Measurements from ENCODE around the gene NYNRIN.

NYNRIN gene

DNA sequence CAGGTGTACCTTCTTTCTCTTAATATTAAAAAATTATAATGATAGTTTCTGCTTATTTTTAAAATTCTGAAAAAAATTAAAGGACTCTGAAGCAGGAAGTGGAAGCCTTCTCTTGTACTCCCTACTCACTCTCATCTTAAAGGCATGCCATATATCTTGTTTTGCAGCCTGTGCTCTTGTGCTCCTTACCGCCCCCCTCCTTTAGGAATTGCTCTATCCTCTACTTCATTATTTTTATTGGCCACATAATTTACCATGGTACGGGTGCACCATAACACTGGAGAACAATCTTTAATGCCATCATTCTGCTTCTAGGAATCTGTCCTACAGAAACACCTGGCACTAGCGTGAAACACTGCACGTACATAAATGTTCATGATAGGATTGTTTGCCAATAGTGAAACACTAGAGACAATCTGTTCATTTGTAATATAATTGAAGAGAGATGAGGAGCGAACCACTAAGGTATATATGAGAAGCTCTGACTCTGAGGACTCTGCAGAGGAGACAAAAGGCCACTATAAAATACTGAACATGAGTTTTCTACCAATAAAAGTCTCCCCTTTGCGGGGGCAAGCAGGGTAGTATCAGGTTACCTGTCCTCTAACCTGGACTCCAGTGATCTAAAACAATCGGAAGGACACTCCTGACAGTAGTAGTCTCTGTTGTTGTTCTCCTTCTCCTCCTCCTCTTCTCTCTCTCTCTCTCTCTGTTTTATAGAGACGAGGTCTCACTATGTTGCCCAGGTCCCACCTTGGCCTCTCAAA, 6.3 kb upstream of the NYNRIN start:
- DNase-seq = no peak

DNA sequence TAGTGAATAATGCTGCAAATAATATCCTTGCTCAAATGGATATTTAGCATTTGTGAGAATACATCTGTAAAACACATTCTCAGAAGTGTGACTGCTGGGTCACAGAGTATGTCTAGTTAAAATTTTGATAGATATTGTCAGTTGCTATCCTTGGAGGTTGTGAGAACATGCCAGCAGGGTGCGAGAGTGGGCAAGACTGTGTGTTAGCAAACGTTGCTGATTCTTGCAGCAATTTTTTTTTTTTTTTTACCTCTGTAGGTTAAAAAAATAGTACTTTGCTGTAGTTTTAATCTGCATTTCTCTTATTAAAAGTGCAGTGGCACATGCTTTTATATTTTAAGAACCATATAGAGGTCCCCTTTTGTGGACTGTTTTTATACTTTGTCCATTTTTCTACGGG, 4.5 kb upstream of the NYNRIN start:
- no peak for DNase-seq

DNA sequence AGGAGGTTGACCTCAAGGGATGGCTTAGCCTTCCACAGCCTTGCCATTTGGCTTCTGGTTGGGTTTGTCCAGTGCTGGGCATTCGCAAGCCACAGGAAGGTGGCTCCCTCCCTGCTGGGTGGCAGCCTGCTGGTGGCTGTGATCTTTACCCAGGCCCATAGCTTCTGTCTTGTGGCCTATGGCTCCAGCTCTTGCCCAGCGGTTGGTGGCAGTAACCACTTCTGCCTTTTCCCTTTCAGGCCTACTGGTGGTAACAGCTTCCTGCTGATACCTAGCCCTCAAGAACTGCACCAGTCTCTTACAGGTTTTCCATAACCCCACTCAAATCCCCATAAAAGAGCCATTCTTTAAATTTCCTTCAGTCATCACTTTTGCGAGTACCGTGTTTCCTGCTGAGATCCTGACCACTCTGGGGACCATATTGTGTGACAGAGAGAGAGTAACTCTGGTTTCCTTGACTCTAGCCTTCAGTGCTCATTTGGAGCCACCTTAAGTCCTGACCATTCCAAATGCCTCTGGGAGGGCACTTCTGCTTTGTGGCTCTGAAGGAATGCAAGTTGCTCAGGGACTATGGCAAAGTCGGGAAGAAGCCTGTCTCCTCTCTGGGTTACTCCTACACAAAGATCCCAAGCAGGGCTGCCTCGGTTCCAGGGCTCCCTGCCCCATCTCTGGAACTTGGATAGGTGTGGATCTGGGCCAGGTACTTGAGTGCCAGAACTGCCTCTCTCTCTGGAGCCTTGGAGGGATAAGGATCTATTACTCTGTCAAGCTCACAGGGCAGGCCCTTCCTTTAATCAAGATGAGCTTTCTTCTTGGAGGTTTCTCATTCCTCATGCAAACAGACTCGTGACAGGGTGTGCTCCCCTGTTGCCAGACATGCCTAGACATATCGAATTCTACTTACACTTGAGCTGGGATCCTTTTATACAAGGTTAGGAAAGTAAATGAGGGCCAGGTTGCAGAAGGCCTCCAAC, 2.9 kb upstream of the NYNRIN start:
- DNase-seq = no peak

DNA sequence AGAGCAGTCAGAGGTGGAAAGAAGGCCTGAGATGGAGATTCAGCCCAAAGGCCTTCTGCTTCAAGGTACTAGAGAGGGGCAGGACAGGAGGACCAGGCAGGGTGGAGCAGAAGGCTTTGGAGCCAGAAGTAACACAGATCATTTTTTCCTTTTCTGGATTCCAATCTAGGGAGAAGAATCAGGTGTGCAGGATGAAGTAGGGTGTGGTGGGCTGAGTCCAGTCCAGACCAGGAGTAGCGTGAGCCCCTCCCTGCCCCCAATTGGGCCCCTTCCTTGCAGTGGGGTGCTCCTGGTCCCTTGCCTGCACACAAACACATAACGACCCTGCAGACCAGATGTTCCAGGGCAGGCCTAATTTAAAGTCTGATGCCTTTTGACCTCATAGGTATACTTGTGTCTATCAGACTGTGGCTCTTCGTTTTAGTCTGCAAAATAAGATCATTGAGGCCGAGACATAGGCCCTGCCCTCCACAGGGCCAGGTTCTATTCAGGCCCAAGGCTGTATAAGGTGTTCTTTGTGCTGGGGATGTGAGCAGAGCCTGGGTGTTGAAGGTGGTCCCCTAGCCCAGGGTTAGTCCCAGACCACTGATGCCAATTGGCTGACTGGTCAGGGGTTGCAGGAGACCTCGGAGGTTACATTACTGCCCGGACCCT, 1.0 kb upstream of the NYNRIN start:
- DNase-seq = no peak

DNA sequence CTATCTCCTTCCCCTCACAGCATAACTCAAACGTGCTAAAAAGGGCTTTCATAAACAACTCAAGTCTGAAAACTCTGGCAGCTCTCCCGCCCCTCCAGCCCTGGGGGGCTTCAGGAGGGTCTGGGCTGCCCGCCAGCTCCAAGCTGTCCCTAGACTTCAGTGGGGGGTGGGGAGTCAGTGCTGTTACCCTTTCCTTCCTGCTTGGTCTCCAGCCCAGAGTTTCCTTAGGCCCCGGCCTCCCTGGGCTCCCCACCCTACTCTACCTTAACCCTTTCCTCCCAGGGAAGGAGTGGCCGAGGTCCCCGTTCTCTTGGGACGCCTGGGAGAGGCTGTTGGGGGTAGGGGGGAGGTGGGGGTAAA, 530 bp upstream of the NYNRIN start:
- no peak for DNase-seq

DNA sequence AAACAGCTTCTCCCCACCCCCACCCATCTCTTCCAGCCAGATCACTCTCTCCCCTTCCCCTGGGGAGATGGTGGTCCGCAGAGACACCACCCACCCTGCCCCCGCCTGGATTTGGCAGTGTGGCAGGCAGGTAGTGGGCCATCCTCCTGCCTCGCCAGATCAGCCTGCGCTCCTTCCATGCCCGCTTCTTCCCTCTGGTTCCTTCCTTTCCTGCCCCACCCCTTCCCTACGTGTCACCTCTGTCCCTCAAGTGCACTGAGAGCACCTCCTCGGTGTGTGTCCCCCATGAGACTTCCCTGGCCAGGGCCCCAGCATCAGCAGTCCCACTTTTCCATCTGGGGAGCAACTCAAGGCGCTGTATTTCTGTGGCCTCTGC, 632 bp downstream of the NYNRIN start:
- no peak for DNase-seq

DNA sequence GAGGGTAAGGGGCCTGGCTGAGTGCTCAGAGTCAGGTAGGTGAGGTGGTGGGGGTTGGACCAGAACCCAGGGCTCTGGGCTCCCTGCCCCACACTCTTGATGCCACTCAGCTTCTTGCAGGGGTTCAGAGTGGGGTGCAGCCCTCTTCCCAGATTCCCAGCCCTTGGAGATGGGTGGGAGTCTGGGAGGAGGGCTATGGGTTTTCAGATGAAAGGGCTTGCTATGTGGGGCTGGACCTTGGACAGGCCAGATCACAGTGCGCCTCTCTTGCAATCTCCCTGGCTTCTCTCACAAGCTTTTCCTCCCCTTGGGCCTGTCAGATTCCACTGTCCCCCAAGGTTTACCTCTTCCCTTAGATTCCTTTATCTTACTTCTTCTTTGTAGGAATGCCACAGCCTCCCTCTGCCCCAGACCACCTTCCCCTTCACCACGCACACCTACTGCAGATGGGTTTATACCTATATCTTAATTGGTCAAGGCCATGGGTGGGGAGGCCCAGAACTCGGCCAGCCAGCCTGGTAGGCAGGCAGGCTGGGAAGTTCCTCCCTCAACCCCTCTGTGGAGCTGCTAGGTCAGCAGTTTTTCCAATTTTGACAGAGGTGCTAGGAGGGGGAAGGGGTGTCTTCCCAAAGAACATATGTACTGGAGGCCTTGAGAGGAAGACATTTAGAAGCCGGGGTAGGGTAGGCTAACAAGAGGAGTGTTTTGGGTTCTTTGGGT, 1.4 kb downstream of the NYNRIN start:
- no peak for DNase-seq

DNA sequence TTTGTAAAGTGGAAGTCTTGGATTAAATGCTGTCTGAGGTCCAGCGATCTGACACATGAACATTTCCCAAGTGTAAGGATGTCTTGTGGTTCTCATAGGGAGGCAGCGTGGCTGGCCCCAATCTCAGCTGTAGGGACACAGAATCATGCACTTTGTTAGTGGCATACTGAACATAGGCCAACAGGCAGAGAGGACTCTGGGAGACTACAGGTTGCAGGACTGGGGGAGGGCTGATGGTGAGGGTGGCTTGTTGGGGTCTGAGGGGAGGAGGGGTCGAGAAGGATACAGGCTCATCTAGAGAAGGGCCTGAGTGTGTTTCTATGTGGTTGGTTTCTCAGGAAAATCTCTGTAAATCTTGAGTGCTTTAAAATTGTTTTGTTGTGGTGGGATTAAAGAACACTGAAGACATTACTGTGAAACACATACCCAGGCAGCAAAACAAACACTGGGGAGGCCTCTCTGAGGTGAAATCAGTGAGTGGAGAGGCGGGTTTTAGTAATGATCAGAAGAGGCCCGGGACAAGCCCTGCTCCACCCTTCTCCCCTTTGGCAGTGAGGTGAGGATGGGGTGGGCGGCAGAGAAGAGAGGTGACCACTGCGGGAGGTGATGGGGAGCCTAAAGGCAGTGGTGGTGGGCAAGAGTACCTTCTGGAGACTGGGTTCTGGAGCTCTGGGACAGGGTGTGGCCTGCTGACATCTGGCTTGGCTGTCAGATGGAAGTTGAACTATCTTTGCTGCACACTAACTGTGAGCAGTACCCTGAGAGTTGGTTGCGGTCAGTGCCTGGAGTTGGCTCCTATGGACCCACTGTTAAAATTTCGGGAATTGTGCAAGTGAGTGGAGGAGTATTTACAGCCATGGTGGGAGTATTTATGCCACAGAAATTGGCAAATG, 3.3 kb downstream of the NYNRIN start:
- DNase-seq = no peak

DNA sequence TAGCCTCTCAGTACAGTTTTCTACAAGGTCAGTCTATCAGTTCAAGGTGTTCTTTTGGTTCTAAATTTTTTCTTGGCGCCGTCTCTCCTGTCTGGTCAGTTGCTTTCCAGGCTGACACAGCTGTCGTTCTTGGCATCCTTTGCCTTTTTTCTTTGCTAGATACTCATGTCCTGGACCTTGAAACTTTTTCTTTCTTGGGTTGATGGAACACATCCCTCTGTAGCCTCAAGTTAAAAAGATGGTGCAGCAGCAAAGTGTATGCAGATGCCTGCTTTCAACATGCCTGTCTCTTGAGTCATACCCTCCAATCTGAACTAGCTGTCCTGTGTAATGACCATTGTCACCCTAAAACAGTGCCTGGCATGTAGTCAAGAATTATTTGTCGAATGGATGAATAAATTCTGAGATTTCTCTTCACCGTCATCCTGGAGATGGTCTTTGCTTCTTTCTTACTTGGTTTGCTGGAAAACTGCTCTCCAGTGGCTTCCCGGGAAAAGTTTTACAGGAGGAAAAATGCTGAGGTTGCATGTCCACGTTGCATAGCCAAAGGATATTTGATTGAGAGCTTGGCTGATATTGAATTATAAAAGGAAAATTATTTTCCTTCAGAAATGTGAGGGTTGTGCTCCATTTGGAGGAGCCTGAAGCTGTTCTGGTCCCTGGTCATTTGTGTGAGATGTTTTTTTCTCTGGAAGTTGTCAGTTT, 4.6 kb downstream of the NYNRIN start:
- DNase-seq = no peak

DNA sequence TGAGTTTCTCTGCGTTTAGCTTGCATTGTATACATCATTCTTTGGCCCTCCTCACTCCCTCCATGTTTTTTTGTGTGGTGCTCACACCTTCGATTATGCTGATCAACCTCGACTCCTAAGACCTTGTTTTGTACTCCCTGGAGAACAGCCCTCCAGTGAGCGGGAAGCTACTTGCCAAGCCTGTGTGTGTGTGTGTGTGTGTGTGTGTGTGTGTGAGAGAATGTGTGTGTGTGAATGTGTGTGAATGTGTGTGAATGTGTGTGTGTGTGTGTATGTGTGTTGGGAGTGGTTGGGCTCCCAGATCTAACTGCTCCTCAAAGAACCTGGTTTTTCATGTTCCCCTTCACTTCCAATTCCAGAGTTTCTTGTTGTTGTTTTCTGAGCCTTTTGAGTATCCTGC, 6.0 kb downstream of the NYNRIN start:
- no peak for DNase-seq

DNA sequence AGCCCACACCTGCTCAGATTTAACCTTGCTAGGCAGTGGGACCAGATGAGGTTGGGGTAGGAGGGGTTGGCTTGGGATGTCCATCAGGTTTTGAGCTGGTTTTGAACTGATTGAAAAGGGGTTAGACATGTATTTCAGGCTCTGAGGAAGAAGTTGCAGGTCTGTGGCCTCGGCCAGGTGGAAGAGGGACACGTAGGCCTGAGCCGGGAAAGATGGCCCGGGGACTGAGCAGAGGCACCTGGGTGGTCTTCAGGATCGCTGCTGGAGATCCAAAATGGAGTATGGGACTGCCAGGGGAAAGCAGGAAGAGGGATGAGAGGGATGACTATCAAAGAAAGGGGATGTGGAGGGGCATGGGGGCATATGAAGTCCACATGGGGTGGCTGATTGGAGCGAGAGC, 7.6 kb downstream of the NYNRIN start:
- DNase-seq = no peak

DNA sequence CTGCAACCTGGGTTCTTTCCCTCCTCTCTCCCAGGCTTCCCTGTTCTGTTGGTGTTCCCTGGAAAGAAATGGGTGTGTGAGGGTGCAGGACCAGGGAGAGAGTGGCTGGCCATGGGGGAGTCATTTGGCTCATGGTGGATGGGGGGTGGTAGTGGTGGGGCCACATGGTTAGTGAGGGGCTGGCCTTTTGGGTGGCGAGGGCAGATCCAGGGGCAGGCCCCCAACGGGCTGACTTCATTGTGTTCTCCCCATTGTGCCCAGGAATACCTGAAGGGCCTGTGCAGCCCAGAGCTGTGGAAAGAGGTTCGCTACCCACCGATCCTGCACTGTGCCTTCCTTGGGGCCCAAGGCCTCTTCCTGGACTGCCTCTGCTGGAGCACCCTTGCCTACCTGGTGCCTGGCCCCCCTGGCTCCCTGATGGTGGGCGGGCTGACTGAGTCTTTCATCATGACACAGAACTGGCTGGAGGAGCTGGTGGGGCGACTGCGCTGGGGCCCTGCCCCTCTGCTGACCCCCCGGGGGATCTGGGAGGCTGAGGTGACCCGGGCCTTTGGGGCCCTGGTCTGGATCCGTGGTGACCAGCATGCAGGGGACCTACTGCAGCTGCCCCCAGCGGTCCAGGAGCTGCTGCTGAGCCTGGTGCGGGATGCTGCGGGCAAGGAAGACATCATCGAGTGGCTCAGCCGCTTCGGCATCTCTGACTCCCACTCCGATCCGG, 9.0 kb downstream of the NYNRIN start:
- no peak for DNase-seq

DNA sequence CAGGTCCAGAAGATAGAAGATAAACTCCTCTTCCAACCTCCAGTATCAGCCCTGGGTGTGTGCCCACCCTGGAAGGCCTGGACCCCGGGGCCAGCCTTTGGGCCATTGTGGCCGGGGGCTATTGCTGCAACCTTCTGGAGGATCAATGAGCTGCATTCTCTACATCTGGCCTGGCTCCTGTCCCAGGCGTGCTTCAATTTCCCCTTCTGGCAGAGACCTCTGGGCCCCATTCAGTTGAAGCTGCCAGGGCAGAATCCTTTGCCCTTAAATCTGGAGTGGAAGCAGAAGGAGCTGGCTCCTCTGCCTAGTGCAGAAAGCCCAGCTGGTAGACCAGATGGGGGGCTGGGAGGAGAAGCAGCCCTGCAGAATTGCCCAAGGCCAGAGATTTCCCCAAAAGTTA, 10.0 kb downstream of the NYNRIN start:
- peak; percentile 52 for DNase-seq

DNA sequence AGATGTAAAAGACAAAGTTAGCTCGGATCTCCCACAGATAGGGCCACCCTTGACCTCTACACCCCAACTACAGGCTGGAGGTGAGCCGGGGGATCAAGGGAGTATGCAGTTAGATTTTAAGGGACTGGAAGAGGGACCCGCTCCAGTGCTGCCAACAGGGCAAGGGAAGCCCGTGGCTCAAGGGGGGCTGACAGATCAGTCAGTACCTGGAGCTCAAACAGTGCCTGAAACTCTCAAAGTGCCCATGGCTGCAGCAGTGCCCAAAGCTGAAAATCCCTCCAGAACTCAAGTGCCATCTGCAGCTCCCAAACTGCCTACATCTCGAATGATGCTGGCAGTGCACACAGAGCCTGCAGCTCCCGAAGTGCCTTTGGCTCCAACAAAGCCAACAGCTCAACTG, 10.4 kb downstream of the NYNRIN start:
- DNase-seq = no peak

DNA sequence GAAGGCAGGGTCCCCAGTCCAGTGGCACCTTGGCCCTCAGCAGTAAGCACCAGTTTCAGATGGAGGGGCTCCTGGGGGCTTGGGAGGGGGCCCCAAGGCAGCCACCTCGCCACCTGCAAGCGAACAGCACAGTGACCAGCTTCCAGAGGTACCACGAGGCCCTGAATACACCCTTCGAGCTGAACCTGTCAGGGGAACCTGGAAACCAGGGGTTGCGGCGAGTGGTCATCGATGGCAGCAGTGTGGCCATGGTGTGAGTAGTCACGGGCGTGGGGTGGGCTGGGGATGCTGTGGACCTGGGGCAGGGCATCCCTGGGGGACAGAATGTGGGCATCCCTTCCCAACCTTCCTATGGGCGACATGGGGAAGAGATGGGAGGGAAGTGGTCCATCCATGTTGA, 11.2 kb downstream of the NYNRIN start:
- DNase-seq = no peak

DNA sequence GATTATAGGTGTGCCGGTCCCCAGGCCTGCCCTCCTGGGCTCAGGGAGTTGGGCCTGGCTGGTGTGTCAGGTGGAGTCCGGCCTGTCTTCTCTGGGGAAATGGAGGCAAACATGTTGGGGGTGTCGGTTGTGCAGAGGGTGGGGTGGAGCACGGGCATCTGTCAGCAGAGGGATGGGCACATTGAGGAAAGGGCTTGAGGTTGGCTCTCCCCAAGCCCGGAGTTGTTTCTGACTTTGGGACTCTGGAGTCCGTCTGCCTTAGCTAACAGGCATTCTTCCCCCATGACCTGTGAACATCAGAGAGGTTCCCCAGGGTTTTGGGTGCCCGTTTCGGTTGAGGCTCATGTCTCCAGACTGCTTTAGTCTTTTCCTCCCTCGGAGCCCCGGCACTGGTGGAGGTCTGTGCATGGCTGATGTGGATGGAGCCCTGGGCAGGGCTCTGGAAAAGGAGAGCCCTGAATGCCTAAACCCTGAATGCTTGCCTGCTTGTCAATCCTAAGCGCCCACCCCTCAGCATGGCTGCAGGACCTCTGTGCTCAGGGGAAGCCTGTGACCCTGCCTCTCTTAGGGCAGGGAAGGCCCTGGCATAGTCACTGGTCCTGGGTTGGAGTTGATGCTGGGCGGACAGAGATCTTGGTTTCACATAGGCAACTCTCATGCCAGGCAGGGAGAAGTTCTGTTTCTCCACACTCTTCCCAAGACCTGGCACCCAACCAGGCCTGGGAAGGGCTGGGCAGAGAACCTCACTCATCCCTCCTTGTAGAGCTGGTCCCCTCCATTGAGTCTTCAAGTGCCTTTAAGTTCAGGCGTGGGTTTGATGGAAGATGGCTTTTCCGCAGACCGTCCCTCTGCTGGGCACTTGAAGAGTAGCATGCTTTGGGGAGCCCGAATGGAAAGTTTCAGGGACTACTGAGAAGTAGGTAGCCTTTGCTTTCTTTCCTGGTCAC, 12.9 kb downstream of the NYNRIN start:
- peak; percentile 23 for DNase-seq

DNA sequence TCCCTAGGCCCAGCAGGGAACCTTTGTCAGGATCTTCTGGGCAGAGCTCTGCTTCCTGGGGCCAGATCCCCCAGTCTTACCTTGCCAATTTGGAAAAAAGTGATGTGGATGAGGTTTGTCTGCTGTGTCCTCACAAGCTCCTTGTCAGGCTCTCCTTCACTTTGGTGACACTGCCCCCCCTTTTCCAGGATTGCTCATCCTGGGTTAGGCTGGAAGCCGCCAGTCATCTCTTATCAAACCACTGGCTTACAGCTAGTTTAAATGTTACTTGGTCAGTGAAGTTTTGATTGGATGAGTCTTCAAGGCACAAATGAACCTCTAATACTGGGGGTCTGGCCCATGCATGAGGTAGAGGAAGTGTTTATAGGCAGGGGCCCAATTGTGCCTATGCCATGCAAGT, 15.3 kb downstream of the NYNRIN start:
- DNase-seq = no peak

DNA sequence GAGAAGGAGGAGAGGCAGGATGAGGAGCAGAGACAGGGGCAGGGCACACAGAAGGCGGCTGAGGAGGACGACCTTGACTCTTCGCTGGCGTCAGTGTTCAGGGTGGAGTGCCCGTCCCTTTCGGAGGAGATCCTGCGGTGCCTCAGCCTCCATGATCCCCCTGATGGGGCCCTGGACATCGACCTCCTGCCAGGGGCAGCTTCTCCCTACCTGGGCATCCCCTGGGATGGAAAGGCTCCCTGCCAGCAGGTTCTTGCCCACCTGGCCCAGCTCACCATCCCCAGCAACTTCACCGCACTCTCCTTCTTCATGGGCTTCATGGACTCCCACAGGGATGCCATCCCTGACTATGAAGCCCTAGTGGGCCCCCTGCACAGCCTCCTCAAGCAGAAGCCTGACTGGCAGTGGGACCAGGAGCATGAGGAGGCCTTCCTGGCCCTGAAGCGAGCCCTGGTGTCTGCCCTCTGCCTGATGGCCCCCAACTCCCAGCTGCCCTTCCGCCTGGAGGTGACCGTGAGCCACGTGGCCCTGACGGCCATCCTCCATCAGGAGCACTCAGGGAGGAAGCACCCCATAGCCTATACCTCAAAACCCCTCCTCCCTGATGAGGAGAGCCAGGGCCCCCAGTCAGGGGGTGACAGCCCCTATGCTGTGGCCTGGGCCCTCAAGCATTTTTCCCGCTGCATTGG, 16.1 kb downstream of the NYNRIN start:
- DNase-seq = no peak

Measured in NCI-H1092 (cell line).